NCI-H460 (cell line): Measurements from ENCODE around the gene TNFRSF19. TPM values are rescaled to one million over a fixed set of nuclear protein-coding genes. Genes with fewer than 3 reads are reported as not detected.

Experiments
- DNase-seq: peaks from one replicate; pipeline ENCODE4 v3.0.0-alpha.2; 2016; ENCODE audit warnings: low read depth; ENCODE audit errors: extremely low read depth
- total RNA-seq: library from RNA; depleted of rRNA; stranded (reverse); fragments of >200 nt; shearing (Covaris generic); gene quantifications from 2 replicates; pipeline ENCODE4 v1.2.3, GENCODE V29; 2014

TNFRSF19 gene
- total RNA-seq, 1 experiment from 2014 or later, result 31.3 TPM

DNA sequence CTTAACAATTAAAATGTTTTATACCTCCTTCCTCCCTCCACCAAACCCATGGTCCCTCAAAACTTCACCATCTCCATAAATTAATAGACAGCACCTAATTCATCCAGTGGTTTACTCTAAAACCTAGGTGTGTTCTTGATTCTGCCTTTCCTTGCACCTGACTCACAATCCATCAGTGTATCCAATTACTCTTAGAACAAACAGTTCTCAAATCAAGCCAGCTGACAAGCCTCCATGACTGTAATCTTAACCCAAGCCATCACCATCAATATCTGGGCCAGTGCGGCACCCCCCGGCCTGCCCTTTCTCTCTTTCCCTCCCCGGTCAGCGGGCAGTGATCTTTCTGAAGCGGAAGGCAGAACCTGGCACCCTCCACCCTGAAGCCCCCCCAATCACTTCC lies 75.6 kb downstream of the TNFRSF19 start:
- no peak for DNase-seq

DNA sequence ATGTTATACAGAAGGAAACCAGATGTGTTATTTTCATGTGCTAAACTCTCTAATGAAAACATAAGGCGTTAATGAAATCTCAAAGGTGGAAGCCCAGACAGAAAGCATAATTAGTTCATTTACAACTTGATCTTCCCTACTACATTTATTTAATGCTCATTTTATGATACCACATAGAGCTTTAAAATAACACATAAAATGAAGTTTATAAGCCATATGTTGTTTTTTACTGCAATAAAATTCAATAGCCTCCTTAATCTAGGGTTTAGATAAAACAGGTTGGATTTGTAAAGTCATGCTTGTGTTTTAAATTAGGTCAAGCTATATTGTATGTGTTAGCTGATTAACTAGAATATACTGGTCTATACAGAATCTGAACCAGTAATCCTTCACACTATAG lies 81.2 kb downstream of the TNFRSF19 start:
- DNase-seq, result no peak

DNA sequence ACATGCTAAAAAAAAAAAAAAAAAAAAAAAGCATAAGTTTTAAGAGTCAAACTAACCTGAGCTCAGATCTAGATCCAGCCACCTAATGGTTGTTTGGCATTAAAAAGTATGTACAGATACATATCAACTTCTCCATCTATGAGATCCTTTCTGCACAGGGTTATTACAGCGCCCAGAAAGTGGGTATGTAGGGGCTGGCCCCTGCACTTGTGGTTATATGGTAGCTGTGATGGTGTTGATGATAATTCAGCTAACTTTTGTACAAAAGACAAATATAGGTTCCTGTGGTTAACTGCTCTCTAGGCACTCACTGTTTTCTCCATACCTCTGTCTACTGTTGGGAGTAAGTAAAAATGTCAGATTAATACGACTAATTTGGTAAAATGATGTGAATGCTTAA lies 81.7 kb downstream of the TNFRSF19 start:
- no peak for DNase-seq

DNA sequence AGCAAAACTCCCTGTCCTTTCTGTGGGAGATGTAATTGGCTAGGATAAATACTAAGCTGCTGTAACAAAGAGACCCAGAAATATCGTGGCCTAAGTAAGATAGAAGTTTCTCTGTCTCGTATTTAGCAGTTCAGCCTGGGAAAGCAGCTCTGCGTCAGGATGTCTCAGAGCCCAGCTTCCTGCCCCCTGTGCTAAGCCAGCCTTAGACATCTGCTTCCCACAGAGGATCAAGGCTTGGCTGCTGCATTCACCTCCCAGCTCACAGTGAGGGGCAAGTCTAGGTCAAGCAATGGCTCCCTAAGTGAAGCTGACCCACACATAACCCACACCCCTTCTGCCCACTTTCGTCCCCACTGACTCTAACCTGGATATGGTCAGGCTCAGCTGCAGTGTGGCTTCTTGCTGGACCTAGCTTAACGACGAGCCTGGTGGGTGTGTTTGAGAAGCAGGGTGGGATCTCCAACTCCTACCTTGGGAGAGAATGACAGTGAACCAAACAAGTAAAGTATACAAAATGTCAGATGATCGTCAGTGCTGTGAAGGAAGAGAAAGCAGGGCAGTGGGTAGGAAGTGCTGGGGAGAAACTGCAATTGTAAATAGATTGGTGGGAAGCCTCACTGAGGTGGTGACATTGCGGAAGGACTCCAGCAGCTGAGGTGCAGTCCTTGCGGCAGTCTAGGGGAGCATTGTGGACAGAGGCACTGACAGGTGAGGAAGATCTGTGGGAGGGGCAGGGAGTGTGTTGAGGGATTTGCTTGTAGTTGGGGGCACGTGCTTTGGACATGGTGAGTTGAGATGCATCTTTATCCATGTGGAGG lies 82.9 kb downstream of the TNFRSF19 start:
- no peak for DNase-seq

DNA sequence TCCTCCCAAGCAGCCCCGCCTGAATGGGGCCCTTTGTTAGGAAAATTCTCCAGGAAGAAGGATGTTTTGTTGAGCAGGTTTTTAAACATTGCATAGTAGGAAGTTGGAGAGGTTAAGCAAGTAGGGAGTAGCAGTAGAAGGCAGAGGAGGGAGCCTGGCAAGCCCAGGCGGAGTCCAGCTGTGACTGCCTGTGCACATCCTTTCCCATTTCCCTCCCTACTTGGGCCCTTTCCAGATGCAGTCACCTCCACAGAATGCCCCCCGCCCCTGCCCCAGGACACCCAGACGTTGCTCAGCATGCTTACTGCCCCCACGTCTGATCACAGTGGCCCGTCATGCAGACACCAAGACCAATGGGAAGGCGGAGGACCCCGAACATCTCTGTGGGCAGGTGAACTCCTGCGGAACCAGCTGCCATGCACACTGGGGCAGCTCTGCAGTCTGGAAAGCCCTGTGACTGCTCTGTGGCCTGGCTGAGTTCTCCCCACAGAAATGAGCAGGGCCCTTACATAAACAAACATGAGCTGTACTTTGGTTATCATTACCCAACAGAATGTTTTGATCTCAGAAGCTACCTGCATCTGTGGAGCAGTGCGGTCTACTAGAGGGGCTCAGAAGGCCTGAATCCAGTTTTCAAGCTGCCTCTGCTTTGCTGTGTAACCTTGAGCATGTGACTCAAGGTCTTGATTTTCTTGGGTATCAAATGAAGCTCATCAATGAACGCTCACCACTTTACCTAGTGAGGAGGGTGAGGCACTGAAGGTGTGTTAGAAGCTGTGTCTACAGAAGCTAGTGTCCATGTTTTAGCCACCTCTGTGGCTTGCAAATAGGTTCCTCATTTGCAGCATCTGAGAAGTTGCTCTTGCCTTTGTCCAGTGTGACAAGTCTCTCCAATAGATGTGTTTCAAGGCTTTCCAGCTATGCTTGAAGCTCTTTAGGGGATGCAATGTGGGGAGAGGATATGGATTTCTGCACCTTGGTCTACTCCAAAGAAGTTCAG lies 84.2 kb downstream of the TNFRSF19 start:
- no peak for DNase-seq

DNA sequence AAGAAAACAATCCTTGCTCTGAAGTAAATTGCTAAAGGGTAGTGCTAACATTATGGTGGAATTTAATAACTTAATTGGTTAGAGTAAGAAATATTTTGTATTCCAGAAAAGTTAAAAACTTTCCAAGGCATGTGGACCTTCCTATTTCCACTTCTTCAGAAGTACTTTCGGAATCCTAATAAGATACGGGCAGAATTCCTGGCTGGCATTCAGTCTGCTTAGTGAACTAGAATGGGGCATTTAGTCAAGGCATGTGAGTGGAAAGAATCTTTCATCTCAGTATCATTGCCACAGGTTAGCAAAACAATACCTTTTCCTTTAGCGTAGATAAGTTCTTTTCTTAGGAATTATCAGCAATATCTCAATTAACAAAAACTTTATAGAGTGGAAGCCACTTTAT lies 85.1 kb downstream of the TNFRSF19 start:
- no peak for DNase-seq

DNA sequence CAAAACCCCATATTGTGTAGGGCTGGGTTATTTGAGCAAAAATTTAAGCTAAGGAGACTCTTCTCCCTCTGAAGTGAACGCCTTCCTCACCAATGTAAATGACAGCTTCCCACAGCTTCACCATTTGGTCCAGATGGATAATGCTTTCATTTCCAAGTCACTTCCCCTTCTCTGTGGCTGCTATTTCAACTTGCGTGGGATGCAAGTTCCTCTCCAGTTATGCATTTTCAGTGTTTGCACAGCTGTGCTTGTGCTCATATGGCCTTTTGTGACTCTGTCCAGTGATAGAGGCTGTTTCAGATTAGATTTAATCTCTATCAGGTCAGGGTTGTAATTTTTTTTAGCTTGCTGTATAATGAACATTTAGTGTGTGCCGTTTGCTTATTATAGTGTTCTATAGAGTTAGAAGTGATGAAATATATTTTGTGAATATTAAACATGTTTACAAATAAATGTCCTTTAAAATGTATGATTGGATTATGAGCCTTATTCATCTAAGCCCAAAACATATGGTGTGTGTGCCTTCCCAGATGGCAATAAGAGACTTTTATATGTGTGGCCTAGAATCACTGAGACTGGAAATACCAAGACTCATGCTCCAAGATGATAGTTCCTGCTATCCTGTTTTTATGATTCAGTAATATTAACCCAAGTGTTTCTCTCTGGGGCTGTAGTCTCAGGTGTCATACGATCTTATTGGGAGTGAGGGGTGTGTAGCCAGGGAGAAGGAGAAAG lies 86.6 kb downstream of the TNFRSF19 start:
- no peak for DNase-seq

DNA sequence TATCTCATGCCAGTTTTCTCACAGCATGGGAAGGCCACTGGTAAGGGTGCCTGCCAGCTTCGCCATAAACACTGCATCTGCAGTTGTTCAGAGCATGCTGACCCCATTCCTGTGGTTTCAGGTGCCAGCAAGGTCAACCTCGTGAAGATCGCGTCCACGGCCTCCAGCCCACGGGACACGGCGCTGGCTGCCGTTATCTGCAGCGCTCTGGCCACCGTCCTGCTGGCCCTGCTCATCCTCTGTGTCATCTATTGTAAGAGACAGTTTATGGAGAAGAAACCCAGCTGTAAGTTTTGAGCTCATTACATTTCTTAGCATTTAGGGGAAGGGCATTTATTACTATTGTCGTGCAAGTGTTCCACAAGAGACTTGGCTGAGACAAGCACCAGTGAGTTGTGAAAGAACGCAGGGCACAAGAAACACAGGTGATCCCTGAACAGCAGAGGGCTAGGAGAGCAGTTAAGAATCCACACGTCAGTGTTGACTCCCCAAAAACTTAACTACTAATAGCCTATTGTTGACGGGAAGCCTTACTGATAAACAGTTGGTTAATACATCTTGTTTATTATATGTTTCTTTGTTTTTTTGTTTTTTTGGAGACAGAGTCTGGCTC lies 88.8 kb downstream of the TNFRSF19 start:
- DNase-seq, result no peak

DNA sequence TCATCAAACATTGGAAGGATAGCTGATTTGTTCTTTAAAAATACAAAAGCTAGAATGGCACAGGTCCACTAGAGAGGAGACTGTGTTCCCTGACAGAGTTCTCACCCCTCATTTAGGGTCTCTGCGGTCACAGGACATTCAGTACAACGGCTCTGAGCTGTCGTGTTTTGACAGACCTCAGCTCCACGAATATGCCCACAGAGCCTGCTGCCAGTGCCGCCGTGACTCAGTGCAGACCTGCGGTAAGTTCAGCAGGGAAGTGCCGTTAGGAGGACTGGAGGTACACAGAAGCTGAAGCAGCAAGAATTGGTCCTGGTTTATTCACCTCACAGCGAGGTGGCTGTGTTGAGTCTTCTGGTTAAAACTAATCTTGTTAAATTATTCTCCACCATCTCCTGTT lies 90.0 kb downstream of the TNFRSF19 start:
- no peak for DNase-seq

DNA sequence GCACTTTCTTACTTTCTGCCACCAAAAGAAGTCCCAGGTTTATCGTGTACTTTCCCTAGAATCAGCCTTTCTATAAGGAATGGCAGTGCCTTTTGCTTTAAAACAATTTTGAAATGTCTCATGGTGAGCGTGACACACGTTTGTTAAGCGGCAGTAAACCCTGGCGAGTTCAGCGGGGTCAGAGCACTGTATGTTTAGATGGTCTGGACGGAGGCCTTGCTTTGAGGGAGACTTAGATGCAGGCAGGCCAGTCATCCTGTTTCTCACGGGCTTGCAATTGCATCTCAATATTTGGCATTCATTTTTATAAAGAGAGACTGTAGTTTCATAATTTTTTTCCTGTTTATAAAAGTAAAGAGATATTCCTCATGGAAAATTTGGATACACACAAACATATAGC lies 96.4 kb downstream of the TNFRSF19 start:
- no peak for DNase-seq

DNA sequence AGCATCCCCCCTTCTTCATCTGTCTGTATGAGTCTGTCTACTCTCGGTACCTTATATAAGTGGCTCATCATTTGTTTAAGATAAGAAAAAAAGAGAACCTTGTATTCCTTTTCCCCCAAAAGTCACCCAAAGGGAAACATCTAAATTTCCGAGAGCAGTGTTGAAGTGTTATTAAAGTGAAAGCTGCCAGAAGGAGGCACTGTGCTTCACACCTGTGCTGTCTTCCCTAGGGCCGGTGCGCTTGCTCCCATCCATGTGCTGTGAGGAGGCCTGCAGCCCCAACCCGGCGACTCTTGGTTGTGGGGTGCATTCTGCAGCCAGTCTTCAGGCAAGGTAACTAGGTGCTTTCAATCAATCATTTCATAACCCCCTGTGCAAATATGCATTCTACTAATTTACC lies 97.5 kb downstream of the TNFRSF19 start:
- DNase-seq, result no peak

DNA sequence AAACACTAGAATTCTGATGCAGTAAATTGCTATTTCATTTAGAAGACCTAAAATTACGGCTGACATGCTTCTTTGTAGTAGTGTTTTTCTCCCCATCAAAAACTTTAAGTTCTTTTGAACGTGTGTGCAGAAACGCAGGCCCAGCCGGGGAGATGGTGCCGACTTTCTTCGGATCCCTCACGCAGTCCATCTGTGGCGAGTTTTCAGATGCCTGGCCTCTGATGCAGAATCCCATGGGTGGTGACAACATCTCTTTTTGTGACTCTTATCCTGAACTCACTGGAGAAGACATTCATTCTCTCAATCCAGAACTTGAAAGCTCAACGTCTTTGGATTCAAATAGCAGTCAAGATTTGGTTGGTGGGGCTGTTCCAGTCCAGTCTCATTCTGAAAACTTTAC lies 98.3 kb downstream of the TNFRSF19 start:
- no peak for DNase-seq

DNA sequence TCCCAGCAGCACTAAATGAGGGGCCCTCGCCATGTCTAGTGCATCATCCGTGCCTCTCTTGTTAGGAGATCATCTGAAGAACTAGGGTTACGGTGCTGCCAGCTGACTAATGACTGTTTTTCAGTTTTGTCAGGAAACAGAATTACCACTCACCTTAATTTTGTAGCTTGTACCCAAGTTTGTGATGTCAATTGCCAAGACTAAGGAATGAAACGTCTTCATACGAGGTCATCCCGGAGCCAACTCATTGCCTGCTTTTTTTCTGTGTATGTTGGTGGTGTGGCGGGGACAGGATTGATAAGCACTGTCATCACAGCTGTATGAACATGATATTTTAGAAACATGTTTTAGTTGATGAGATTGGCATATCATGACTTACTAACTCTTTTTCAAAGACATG lies 100.6 kb downstream of the TNFRSF19 start:
- DNase-seq, result no peak

DNA sequence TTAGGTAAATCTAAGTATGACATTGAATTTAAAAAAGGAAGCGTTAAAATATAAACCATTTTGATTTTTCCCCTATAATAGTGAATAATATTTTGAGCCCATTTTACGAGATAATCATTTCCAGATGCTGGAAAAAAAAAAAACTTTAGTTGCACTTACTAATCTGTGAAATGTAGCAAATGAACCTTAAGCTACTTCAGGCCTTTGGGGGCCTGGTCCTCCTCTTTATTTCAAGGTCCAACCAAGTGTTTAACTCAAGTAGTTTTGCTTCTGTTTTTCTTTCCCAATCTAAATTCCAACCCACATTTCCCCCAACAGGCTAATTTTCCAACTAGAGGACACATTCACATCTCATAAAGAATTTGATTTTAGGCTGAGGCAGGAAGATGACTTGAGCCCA lies 101.2 kb downstream of the TNFRSF19 start:
- DNase-seq, result no peak

DNA sequence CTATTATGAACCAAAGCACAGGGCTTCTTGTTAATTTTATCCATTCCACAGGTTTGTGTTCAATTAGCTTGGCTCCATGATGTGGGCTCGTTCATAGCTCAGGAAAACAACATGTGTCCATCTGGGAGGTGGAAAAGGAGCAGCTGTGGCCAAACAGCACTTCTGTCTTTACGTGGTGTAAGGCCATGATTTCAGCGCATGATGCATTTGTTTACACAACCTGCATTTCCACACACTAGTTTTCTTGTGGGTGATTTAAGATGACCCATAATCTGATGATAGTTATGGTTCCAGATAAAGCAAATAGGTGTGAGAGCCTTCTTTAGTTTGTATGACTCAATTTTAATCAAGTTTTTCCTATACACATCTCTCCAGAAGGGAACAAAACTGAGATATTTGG lies 101.7 kb downstream of the TNFRSF19 start:
- DNase-seq, result peak; percentile 68

DNA sequence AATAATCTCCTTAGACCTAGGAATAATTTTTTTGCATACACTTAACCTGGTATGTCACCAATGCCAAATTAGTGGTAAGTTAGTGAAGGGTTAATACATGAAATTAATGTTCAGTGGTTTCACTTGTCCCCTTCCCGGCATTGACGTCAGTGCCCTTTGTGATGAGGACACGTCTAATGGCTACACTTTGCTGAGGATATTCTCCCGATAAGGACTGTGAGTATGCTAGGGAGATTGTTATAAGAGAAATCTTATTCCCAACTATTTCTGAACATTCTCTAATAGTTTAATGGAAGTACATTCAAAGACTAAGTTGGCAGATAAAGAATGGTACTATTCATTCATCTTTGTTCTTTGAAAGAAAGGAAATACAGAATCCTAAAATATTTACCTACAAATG lies 102.4 kb downstream of the TNFRSF19 start:
- peak; percentile 48 for DNase-seq

DNA sequence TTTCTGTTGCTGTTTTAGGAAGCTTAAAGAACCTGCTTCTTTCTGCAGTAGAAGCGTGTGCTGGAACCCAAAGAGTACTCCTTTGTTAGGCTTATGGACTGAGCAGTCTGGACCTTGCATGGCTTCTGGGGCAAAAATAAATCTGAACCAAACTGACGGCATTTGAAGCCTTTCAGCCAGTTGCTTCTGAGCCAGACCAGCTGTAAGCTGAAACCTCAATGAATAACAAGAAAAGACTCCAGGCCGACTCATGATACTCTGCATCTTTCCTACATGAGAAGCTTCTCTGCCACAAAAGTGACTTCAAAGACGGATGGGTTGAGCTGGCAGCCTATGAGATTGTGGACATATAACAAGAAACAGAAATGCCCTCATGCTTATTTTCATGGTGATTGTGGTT lies 103.1 kb downstream of the TNFRSF19 start:
- peak; percentile 55 for DNase-seq

DNA sequence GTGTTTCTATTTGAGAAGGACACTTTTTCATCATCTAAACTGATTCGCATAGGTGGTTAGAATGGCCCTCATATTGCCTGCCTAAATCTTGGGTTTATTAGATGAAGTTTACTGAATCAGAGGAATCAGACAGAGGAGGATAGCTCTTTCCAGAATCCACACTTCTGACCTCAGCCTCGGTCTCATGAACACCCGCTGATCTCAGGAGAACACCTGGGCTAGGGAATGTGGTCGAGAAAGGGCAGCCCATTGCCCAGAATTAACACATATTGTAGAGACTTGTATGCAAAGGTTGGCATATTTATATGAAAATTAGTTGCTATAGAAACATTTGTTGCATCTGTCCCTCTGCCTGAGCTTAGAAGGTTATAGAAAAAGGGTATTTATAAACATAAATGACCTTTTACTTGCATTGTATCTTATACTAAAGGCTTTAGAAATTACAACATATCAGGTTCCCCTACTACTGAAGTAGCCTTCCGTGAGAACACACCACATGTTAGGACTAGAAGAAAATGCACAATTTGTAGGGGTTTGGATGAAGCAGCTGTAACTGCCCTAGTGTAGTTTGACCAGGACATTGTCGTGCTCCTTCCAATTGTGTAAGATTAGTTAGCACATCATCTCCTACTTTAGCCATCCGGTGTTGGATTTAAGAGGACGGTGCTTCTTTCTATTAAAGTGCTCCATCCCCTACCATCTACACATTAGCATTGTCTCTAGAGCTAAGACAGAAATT lies 103.8 kb downstream of the TNFRSF19 start:
- peak; percentile 71 for DNase-seq

DNA sequence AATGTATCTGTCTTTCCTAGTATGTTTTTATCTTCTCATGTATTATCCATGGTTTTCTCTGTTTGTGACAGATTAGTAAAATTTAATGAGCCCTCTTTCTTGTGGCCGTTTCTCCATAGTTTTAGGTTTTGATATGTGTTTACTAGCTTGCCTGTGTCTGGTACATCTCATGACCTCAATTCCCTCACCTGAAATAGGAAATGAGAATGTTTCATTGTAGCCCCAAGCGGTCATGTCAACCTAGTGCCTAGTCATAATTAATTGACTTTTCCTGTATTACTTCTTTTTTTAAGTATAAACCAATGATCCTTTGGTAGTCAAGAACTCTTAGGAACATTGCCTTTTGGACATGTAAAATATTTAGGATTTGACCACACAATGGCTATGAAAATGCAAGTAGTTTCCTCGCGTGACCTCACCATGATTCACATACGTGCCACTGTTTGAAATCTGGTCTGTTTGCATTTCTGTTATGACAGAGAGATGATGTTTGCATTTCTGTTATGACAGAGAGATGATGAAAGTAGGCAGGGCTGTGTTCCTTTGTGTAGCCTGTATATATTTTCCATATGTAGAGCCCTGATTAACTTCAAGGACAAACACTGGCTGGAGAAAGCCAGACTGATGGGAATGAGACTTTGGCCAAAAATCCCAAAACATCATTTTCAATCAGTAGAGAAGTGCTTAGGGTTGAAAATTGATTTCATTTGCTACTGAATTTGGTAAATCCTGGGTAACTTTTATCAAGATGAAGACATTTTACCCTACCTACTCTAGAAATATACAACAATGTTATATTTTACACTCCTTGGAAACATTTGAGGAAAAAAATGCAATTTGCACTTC lies 104.8 kb downstream of the TNFRSF19 start:
- DNase-seq, result peak; percentile 90
